Bone marrow (tissue), 2 donors: ENCODE measurements around the gene TSPOAP1.

ENCODE experiments used
- DNase-seq, 2 donors: peaks; one replicate each; lab custom pipeline; 2025; lab: John Stamatoyannopoulos, UW

The TSPOAP1 gene

GRCh38 chr17:58263773-58264172 lies 64.8 kb downstream of the TSPOAP1 start:
- no peak for DNase-seq

- DNase-seq: no peak
Measured at GRCh38 chr17:58262149-58262548, 66.4 kb downstream of the TSPOAP1 start.

- DNase-seq: no peak
Measured at GRCh38 chr17:58254803-58255202, 73.8 kb downstream of the TSPOAP1 start.

- DNase-seq: no peak
Measured at GRCh38 chr17:58253082-58253481, 75.5 kb downstream of the TSPOAP1 start.

GRCh38 chr17:58252141-58252540 lies 76.5 kb downstream of the TSPOAP1 start:
- no peak for DNase-seq
